GDM1 (cell line): ENCODE data around the gene FMO4.
"Not testable (repeated sequence)": the region's sequence is repeated elsewhere in the genome, so short reads cannot be mapped to it uniquely, and the experiment has no call there.

Experiments used
- DNase-seq: peaks from one replicate; lab custom pipeline; 2025; lab: John Stamatoyannopoulos, UW

FMO4 gene, protein sequence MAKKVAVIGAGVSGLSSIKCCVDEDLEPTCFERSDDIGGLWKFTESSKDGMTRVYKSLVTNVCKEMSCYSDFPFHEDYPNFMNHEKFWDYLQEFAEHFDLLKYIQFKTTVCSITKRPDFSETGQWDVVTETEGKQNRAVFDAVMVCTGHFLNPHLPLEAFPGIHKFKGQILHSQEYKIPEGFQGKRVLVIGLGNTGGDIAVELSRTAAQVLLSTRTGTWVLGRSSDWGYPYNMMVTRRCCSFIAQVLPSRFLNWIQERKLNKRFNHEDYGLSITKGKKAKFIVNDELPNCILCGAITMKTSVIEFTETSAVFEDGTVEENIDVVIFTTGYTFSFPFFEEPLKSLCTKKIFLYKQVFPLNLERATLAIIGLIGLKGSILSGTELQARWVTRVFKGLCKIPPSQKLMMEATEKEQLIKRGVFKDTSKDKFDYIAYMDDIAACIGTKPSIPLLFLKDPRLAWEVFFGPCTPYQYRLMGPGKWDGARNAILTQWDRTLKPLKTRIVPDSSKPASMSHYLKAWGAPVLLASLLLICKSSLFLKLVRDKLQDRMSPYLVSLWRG

DNA sequence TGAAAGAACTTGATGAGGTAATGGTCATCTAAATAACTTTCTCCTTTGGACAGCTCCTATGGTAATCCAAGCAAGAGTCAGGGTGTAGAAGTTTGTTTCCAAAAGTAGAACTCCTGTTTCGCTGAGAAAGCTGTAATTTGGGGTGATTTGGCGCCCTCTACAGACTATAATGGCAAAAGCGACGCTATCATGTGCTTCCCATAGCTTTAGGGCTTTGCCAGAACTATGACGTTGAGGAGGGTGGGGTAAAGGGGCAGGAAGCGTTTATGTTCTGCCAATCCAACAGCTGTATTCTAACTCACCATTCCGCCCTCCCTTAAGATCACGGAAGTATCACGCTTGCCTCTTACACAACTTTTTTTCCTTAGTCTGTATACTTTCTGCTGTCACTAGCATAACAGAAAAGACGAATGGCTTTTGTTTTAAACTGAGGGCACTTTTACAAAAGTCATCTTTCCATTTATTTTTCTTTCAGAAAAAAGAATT, at the start of gene FMO4:
Gene FMO4, plus strand, starts transcription at position 349 of the 486 bp plus-strand sequence. CDS start 5,643 bp downstream, outside the sequence.
- DNase-seq, result peak; percentile 94

DNA sequence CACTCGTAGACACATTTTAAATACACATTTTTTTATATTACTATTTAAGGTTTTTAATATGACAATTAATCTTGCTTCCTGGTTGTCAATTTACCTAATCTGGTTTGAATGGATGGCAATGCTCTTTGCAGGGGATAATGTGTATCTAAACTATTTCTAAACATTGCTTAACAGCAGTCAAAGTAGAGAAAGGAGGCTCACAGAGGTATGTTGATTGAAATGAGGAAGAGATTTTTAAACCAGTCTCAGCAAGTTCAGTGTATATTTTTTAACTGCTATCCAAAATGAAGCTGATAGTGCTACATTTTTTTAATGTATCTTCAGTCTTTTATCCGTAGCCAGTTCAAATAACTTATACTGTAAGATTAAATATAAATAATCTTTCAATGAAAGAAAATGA, 48.3 kb upstream of the FMO4 start:
- DNase-seq, result no peak

DNA sequence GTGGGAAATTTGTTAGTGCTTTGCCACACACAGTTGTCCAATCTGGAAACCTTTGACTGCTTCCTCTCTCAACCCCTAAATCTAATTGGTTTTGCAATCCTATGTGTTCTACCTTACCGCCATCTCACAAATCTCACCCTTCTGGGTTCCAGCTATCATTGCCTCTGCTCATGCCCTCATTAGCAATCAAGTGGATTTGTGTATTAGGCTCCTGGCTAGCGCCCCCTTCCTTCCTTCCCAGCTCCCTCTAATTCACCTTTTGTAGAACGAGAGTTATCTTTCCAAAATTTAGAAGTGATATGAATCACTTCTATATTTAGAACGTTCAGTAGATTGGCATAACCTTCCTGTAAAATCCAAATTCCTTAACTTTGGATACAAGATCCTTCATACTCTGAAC, 47.1 kb upstream of the FMO4 start:
- no peak for DNase-seq

DNA sequence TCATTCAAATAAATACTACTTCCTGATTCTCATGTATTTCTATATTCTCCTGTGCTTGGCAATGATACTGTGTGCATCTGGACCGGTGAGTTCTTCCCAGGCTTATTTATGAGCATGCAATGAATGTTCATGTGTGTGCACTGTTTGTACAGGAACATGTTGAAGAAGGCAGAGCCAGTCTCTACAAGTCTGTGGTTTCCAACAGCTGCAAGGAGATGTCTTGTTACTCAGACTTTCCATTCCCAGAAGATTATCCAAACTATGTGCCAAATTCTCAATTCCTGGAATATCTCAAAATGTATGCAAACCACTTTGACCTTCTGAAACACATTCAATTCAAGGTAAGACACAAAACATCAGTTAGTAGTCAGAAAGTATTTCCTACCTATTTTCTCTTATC, 46.6 kb upstream of the FMO4 start:
- no peak for DNase-seq

GRCh38 chr1:171270806-171271205, 43.2 kb upstream of the FMO4 start:
- DNase-seq, result no peak

DNA sequence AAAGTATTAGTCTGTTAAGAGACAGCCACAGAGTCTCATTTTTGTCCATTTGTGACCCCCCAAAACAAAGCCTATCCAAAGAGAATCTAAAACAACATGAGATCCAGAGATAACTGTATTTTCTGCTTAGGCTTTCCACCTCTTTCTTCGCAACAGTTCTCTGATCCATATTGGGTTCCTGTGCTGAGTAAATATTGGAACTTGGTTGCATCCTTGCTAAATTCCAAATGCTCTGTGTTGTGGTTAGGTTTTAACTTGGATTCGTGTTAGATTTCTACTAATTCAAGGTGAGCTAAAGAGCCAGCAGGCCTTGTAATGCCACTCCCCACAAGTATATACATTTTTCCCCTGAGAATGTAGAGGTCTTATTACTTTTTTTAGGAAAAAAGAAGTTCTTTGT, 36.4 kb upstream of the FMO4 start:
- DNase-seq, result no peak

GRCh38 chr1:171279234-171279633, 34.7 kb upstream of the FMO4 start:
- no peak for DNase-seq

DNA sequence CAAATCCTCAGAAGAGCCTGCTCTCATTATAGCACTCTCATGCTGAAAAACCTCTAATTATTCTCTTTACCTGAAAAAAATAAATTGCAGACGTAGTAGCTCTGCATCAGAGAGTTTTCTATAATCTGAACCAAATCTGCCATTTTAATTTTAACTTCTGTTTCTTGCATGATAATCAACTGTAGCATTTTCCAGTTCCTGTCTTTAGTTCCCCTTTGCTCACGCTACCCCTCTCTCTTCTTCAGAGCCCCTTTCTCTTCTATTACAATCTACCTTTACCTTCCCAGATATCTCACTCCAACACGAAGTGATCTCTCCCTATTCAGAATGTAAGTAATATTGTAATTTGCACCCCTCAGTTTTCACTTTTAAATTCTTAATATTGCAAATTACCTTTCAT, 34.3 kb upstream of the FMO4 start:
- DNase-seq, result no peak

GRCh38 chr1:171280599-171280998, 33.4 kb upstream of the FMO4 start:
- no peak for DNase-seq

DNA sequence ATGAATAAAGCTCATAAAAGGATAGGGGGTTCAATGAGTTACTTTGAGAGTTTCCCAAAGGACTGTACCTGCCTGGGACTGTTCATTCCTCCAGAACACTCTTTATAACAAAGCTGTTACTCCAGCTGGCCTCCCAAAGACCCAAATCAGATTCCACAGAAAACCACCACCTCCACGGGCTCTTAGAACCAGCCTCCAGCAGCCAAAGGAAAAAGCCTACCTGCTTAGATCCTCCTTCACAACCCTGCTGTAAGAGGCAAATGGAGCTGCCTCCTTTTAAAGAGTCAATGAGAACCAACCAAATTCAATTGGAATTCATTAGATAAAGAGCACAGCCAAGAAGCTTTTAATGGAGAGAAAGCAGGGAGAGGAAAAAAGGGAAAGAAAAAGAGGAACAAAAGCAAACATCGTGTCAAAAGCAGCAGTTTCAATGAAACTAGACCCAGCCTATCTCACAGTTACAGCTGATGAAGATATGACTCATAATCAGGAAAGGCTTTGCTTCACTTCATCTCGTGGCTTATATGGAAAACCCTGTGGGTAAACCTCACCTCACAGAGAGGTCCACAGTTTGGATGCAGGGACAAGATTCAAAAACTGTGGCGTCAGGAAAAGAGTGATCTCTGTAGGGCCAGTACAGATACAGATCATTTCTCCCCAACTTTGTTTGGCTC, 27.8 kb upstream of the FMO4 start:
- peak; percentile 7 for DNase-seq

DNA sequence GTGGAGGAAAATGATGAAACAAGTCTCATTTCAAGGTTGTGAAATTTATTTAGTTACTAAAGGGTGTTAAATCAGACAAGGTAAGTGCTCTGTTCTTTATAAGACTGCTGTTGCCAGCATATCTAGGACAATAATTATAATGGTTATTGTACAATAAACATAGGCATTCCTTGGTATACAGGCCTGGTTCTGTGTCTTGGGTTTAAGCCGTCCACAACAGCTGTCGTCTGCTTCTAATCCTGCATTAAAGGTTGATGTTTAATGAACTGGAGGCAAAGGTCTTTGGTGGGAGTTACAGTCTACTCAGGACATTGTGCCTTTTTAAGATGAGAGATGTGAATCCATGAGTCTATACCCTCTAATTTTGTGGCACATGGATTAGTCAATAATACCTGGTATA, 23.4 kb upstream of the FMO4 start:
- no peak for DNase-seq

DNA sequence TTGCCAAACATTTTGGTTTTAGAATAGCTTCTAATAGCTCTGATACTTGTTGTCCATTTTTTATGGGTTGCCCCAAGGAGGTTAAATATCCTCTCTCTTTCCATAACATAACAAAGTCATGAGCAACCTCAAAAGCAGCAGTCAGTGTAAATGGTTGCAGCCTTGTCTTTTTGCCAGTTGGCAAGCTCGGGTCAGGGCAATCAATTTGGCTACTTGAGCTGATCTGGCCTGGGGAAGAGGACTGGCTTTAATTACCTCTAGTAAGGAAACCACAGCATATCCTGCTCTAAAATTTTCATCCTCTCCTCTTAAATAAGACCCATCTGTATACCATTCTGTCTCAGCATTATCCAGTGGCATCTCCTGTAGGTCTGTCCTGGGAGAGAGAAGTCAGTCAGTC, 21.2 kb upstream of the FMO4 start:
- DNase-seq, result no peak

- not testable (repeated sequence) for DNase-seq
These were observed 18.6 kb upstream of the FMO4 start for GRCh38 chr1:171295383-171295782.

DNA sequence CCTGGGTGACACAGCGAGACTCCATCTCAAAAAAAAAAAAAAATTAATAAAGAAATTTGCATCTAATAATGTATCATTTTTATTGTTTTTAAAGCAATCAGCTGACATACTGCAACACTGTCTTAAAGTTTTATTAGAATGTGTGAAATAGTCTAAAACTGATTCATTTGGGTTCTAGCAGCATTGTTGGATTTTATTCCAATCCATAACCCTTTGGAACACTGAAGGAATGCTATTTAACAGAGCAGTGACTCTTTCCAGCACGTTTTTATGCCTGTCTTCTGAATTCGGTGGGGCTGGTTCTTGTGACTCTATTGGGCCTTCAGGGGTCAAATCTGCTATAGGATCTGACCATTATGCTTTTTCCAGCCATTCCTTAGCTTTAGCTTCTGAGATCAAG, 18.2 kb upstream of the FMO4 start:
- DNase-seq, result no peak

DNA sequence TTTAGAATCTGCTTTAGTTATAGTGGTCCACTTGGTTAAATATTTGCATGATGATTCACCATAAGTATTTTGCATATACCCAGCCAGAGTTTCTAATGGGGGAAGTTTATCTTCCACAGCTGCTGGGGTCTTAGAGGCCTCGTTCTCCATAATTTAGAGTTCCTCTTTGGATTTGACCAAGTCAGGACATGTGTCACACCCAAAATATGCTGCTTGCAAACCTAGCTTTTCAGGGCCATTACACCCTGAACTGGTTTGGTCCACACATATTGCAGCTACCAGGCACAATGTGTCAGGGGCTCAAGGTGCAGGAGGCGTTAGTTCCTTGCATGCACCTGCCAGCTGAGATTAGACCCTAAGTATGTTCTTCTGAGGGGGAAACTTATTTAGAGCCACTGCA, 17.1 kb upstream of the FMO4 start:
- DNase-seq, result no peak

GRCh38 chr1:171298696-171299095, 15.3 kb upstream of the FMO4 start:
- no peak for DNase-seq

- no peak for DNase-seq
These were observed 14.6 kb upstream of the FMO4 start for GRCh38 chr1:171299342-171299741.

GRCh38 chr1:171300401-171300800, 13.6 kb upstream of the FMO4 start:
- no peak for DNase-seq

DNA sequence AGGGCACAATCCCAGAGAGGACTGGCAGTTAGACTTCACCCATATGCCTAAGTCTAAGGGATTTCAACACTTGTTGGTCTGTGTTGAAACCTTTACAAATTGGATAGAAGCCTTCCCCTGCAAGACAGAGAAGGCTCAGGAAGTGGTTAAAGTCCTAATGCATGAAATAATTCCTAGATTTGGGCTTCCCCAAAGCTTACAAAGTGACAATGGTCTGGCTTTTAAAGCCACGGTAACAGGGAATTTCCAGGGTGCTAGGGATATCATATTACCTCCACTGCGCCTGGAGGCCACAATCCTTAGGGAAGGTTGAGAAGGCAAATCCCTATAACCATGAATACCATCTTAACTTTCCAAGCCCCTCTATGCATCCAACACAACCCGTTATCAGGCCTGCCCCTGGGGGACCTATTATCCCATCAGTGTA, 3.3 kb upstream of the FMO4 start:
- no peak for DNase-seq

- DNase-seq, result no peak
These were observed 2.0 kb upstream of the FMO4 start for GRCh38 chr1:171311771-171312558.

DNA sequence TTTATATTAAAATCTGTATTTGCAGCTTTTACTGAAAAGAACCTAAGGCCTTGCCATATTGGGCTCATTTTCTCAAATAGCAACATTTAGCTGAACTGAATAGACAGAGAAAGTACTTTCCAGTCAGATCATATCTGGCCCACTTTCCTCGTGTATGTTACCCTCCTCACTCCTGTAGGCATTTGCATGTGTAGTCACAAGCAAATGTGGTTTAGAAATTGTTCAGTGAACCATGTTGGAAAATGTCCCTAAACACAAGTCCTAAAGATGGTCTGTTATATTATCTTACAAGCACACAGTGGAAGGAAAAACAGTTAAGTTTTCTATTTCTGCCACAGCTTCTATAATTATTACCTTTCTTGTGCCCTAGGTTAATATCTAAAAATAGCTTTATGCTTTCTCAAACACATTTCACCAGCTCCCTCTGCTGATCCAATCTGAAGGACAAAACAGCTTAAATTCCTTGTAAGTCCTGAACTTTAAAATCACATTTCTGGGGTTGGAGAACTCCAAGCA, 606 bp upstream of the FMO4 start:
- DNase-seq, result no peak

GRCh38 chr1:171329251-171329650, 15.3 kb downstream of the FMO4 start:
- no peak for DNase-seq
